ENCODE data around the gene SPR. TPM values are rescaled to one million over a fixed set of nuclear protein-coding genes. Genes with fewer than 3 reads are reported as not detected.

Gene SPR
- total and polyA plus RNA-seq, 2 of the 13 experiments (the other 11 are each of a cell fraction or from before 2014, with no cell fraction given) = 34.0 to 96.0 TPM

- TF ChIP-seq ZBTB4 (CRISPR knock-in tag; IDR thresholded peaks at IDR 0.05; ENCODE audit: borderline replicate concordance) (no peak; the same call in 1 of the 2 replicates), SMARCC2 (IDR thresholded peaks at IDR 0.05) (no peak), AGO2 (optimal IDR thresholded peaks at IDR 0.05; ENCODE audit: low read depth, low read length) (no peak), SMC3 (IDR thresholded peaks at IDR 0.05; ENCODE audit: low read length) (no peak), KAT8 (CRISPR knock-in tag; IDR thresholded peaks at IDR 0.05) (no peak; the same call in 1 of the 2 replicates), ZNF3 (CRISPR knock-in tag; IDR thresholded peaks at IDR 0.05) (no peak), ZNF251 (CRISPR knock-in tag; IDR thresholded peaks at IDR 0.05) (no peak), ZNF343 (CRISPR knock-in tag; IDR thresholded peaks at IDR 0.05) (no peak; the same call in 1 of the 2 replicates), EHMT2 (IDR thresholded peaks at IDR 0.05; ENCODE audit: borderline replicate concordance, low read depth, low read length) (no peak; the same call in 1 of the 2 replicates), CREM (IDR thresholded peaks at IDR 0.05) (no peak; the same call in 1 of the 2 replicates), CREM (CRISPR knock-in tag; IDR thresholded peaks at IDR 0.05) (no peak), ZNF501 (CRISPR knock-in tag; IDR thresholded peaks at IDR 0.05) (0 out of 2 replicates have a peak, but pooled peaks have one; percentile 22), KLF11 (CRISPR knock-in tag; IDR thresholded peaks at IDR 0.05) (no peak), GTF2F1 (IDR thresholded peaks at IDR 0.05; ENCODE audit: low read length) (no peak), ZNF614 (CRISPR knock-in tag; IDR thresholded peaks at IDR 0.05; ENCODE audit: borderline replicate concordance) (no peak), ZNF83 (CRISPR knock-in tag; IDR thresholded peaks at IDR 0.05; ENCODE audit: borderline replicate concordance) (no peak), NKX3-1 (CRISPR knock-in tag; IDR thresholded peaks at IDR 0.05) (0 out of 2 replicates have a peak, but pooled peaks have one; percentile 20), PITX1 (CRISPR knock-in tag; IDR thresholded peaks at IDR 0.05) (no peak; the same call in 1 of the 2 replicates), ZNF44 (CRISPR knock-in tag; IDR thresholded peaks at IDR 0.05) (0 out of 2 replicates have a peak, but pooled peaks have one; percentile 25), ZNF576 (CRISPR knock-in tag; IDR thresholded peaks at IDR 0.05) (no peak), ERF (CRISPR knock-in tag; IDR thresholded peaks at IDR 0.05) (no peak)
- TF ChIP-seq, protein P1, sequence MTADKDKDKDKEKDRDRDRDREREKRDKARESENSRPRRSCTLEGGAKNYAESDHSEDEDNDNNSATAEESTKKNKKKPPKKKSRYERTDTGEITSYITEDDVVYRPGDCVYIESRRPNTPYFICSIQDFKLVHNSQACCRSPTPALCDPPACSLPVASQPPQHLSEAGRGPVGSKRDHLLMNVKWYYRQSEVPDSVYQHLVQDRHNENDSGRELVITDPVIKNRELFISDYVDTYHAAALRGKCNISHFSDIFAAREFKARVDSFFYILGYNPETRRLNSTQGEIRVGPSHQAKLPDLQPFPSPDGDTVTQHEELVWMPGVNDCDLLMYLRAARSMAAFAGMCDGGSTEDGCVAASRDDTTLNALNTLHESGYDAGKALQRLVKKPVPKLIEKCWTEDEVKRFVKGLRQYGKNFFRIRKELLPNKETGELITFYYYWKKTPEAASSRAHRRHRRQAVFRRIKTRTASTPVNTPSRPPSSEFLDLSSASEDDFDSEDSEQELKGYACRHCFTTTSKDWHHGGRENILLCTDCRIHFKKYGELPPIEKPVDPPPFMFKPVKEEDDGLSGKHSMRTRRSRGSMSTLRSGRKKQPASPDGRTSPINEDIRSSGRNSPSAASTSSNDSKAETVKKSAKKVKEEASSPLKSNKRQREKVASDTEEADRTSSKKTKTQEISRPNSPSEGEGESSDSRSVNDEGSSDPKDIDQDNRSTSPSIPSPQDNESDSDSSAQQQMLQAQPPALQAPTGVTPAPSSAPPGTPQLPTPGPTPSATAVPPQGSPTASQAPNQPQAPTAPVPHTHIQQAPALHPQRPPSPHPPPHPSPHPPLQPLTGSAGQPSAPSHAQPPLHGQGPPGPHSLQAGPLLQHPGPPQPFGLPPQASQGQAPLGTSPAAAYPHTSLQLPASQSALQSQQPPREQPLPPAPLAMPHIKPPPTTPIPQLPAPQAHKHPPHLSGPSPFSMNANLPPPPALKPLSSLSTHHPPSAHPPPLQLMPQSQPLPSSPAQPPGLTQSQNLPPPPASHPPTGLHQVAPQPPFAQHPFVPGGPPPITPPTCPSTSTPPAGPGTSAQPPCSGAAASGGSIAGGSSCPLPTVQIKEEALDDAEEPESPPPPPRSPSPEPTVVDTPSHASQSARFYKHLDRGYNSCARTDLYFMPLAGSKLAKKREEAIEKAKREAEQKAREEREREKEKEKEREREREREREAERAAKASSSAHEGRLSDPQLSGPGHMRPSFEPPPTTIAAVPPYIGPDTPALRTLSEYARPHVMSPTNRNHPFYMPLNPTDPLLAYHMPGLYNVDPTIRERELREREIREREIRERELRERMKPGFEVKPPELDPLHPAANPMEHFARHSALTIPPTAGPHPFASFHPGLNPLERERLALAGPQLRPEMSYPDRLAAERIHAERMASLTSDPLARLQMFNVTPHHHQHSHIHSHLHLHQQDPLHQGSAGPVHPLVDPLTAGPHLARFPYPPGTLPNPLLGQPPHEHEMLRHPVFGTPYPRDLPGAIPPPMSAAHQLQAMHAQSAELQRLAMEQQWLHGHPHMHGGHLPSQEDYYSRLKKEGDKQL (CRISPR knock-in tag; IDR thresholded peaks at IDR 0.05; ENCODE audit: low read depth) = no peak
Observed at GRCh38 chr2:72888438-72889202, 1.4 kb downstream of the SPR start (continued).
